Colonic mucosa (tissue), 4 donors: Measurements from ENCODE around the gene THAP8. TPM values are rescaled to one million over a fixed set of nuclear protein-coding genes. Genes with fewer than 3 reads are reported as not detected.
"Not testable (repeated sequence)": the region's sequence is repeated elsewhere in the genome, so short reads cannot be mapped to it uniquely, and the experiment has no call there.

Experiments
- DNase-seq: peaks from one replicate; pipeline ENCODE4 v3.0.0-alpha.2; 2020
- H3K27ac ChIP-seq: fragments of 200-600 bp; one replicate; pipeline ENCODE4 v1.8.0; 2021
- H3K27me3 ChIP-seq: fragments of 200-600 bp; one replicate; pipeline ENCODE4 v1.8.0; 2021
- H3K36me3 ChIP-seq: fragments of 200-600 bp; one replicate; pipeline ENCODE4 v1.8.0; 2021
- H3K4me1 ChIP-seq: fragments of 200-600 bp; one replicate; pipeline ENCODE4 v1.8.0; 2021; ENCODE audit warnings: mild to moderate bottlenecking
- H3K4me3 ChIP-seq: fragments of 200-600 bp; one replicate; pipeline ENCODE4 v1.8.0; 2021
- H3K9ac ChIP-seq, 2 donors: one replicate each; pipeline ENCODE4 v1.7.0; 2013; ENCODE audit warnings: control low read depth in 2 of 2, low read depth in 2 of 2, low read length in 2 of 2
- H3K9me3 ChIP-seq: fragments of 200-600 bp; one replicate; pipeline ENCODE4 v1.8.0; 2021
- intact Hi-C: fragments of 100-400 bp; cut with DNase I; formaldehyde crosslinking; loops from one replicate; pipeline ENCODE4 v1.14.1; 2022
- total RNA-seq, 2 donors: library from RNA; stranded (reverse); fragmentation: NEBNext Ultra II Directional in 1 of 2; extraction: Animal tissue kit (Norgen Biotek cat#: 25700) in 1 of 2; gene quantifications; one replicate each; pipeline ENCODE4 v1.2.1, GENCODE V29; 2021
- TF ChIP-seq, protein P1 (sequence below): fragments of 200-600 bp; IDR thresholded peaks from one replicate; pipeline ENCODE4 v1.8.0; 2022; ENCODE audit warnings: antibody characterized with exemption, mild to moderate bottlenecking
- donor health status: healthy.
- donor health status: DM: no; HTN: no; CAD: no.
- donor health status: DM: no; HTN: no; CAD: no.

The THAP8 gene
- total RNA-seq, 2 donors from 2014 or later: 3.3 to 4.6 TPM

DNA sequence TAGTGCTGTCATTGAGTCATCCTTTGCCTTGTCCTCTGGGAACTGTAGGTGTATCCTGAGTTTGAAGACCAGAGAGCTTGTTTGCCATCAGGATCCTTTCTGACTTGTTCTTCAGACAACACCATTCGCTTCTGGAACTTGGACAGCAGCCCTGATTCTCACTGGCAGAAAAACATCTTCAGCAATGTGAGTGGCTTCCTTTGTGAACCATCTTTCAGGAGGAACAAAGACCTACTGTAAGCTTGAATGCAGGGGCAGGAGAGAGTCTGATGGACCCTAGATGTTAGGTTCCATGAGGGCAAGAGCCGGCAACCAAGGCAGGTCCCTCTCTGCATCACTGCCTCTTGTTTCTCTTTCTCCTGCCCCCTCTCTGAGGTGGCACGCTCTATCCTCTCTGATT, 27.3 kb upstream of the THAP8 start:
- TF ChIP-seq, protein P1, sequence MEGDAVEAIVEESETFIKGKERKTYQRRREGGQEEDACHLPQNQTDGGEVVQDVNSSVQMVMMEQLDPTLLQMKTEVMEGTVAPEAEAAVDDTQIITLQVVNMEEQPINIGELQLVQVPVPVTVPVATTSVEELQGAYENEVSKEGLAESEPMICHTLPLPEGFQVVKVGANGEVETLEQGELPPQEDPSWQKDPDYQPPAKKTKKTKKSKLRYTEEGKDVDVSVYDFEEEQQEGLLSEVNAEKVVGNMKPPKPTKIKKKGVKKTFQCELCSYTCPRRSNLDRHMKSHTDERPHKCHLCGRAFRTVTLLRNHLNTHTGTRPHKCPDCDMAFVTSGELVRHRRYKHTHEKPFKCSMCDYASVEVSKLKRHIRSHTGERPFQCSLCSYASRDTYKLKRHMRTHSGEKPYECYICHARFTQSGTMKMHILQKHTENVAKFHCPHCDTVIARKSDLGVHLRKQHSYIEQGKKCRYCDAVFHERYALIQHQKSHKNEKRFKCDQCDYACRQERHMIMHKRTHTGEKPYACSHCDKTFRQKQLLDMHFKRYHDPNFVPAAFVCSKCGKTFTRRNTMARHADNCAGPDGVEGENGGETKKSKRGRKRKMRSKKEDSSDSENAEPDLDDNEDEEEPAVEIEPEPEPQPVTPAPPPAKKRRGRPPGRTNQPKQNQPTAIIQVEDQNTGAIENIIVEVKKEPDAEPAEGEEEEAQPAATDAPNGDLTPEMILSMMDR: no peak
- DNase-seq: no peak
- Histone ChIP-seq H3K36me3 (no peaks in the 10 kb centered on the region), H3K27ac (no peak overlapping the region), H3K4me3 (no peak overlapping the region), H3K9ac (no peak overlapping the region), H3K9me3 (no peaks in the 10 kb centered on the region), H3K27me3 (no peaks in the 10 kb centered on the region), H3K4me1 (no peaks in the 10 kb centered on the region)
- intact Hi-C loops: no loop called here

DNA sequence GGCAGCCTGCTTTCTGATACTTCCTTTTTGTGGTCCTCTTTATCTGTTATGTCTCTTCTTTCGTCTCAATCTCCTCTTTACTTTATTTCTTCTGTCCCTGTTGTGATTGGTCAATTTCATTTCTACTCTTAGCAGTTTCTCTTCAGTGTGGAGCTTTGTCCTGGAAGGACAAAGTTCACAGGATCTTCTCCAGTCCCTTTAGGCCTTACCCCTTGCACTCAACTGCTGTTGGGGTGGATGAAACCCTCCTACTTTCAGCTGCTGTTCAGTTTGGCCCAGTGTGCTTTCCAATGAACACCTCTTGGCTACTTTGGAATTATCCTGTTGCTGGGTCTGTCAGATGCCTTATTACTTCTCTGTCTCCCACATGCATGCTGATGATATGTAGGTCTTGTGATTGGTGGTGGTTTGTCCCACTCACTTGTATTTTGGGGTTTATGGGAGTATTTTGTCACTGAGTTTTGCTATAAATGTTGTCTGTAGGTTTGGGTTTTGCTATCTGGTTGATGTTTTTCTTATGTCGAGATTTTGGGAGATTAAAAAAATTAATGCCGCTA, 25.4 kb upstream of the THAP8 start:
- H3K4me1 ChIP-seq: no peaks in the 10 kb centered on the region
- no peak overlapping the region for H3K9ac ChIP-seq
- H3K9me3 ChIP-seq: no peaks in the 10 kb centered on the region
- TF ChIP-seq, protein P1: no peak
- H3K4me3 ChIP-seq: no peak overlapping the region
- DNase-seq: no peak
- H3K27me3 ChIP-seq: no peaks in the 10 kb centered on the region
- H3K36me3 ChIP-seq: no peaks in the 10 kb centered on the region
- intact Hi-C loops: no loop called here
- no peak overlapping the region for H3K27ac ChIP-seq

DNA sequence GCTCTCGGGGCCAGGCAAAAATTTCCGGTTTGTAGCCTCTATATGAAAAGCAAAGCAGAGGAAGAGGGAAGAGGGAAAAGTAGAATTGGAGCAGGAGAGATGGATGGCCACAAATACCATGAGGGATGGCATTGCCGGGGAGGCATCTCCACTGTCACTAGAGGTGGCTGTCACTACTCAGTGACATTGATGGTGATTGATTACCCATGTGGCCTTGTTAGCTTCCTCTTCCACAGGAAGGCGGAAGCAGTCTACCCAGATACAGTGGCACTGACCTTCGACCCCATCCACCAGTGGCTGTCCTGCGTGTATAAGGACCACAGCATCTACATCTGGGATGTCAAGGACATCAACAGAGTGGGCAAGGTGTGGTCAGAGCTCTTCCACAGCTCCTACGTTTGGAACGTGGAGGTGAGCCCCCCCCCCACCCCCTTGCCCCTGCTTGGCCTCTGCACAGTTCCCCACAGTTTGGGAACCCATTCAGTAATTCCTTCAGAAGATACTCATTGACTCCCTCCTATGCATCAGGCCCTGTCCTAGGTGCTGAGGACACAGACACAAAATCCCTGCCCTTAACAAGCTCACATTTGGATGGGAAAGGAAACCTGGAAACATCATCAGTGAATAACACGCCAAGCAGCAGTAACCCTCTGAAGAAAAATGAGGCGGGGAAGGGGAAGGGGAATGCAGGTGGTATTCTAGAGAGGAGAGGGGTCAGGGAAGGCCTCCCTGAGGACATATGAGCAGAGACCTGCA, 19.2 kb upstream of the THAP8 start:
- Histone ChIP-seq H3K9ac (no peak overlapping the region), H3K9me3 (no peaks in the 10 kb centered on the region), H3K36me3 (no peaks in the 10 kb centered on the region), H3K27ac (no peak overlapping the region), H3K4me3 (no peak overlapping the region), H3K27me3 (no peaks in the 10 kb centered on the region), H3K4me1 (no peaks in the 10 kb centered on the region)
- TF ChIP-seq, protein P1: no peak
- DNase-seq: no peak
- intact Hi-C loops: no loop called here

DNA sequence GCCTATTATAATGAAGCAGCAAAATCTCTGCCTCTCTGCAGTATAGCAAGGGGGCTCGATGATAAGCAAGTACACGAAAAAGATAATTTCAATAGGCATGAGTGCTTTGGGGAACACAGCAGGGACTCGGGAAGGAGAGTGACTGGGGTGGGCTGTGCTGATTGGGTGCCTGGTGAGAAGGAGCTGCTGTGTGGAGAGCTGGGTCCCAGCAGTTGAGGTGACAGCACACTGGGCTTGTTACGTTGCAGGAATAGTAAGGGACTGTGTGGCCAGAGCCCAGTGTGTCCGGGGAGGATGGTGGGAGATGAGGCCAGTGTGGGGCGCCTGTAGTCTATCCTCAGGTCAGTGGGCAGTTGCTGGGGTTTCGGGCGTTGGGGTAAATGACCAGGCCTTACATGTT, 18.0 kb upstream of the THAP8 start:
- Histone ChIP-seq H3K9ac (no peak overlapping the region), H3K27me3 (no peaks in the 10 kb centered on the region), H3K4me1 (no peaks in the 10 kb centered on the region), H3K4me3 (no peak overlapping the region), H3K36me3 (no peaks in the 10 kb centered on the region), H3K9me3 (no peaks in the 10 kb centered on the region), H3K27ac (no peak overlapping the region)
- no peak for DNase-seq
- intact Hi-C loops: no loop called here
- TF ChIP-seq, protein P1: no peak

DNA sequence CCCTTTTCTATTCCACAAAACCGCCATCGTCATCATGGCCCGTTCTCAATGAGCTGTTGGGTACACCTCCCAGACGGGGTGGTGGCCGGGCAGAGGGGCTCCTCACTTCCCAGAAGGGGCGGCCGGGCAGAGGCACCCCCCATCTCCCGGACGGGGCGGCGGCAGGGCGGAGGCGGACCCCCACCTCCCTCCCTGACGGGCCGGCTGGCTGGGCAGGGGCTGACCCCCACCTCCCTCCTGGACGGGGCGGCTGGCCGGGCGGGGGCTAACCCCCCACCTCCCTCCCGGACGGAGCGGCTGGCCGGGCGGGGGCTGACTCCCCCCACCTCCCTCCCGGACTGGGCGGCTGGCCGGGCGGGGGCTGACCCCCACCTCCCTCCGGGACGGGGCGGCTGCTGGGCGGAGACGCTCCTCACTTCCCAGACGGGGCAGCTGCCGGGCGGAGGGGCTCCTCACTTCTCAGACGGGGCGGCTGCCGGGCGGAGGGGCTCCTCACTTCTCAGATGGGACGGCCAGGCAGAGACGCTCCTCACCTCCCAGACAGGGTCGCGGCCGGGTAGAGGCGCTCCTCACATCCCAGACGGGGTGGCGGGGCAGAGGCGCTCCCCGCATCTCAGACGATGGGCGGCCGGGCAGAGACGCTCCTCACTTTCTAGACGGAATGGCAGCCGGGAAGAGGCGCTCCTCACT, 14.9 kb upstream of the THAP8 start:
- H3K27me3 ChIP-seq, H3K4me3 ChIP-seq, H3K9ac ChIP-seq, H3K36me3 ChIP-seq, H3K4me1 ChIP-seq, DNase-seq, H3K27ac ChIP-seq, H3K9me3 ChIP-seq: not testable (repeated sequence)
- intact Hi-C loops: loop anchor here (10.0 kb wide), 1 partner anchor 106 kb away; no protein-coding TSS in a partner anchor
